CD14-positive monocyte (primary cell): ENCODE measurements around the gene GIGYF1. TPM values are rescaled to one million over a fixed set of nuclear protein-coding genes. Genes with fewer than 3 reads are reported as not detected.

Source experiments
- DNase-seq, 3 donors: peaks; one replicate each; pipeline ENCODE4 v3.0.0-alpha.2; 2011 to 2022
- H2AFZ ChIP-seq: 2 replicates; pipeline ENCODE4 v1.6.0; 2012; ENCODE audit warnings: mild to moderate bottlenecking, low read depth, low read length, inconsistent platforms; ENCODE audit not compliant: insufficient read depth, poor library complexity, severe bottlenecking
- H3K27ac ChIP-seq, 2 donors: 1 replicate in 1 of 2; 2 replicates in 1 of 2; pipeline ENCODE4 v1.5.1; 2012 to 2013; ENCODE audit warnings: low read length in 2 of 2, control low read depth in 1 of 2, inconsistent platforms in 1 of 2, low read depth in 1 of 2, mild to moderate bottlenecking in 1 of 2
- H3K27me3 ChIP-seq, 2 donors: one replicate each; pipeline versions ENCODE4 v1.6.0 to v1.6.1; 2011 to 2013; ENCODE audit warnings: low read length in 2 of 2; ENCODE audit not compliant: control insufficient read depth in 2 of 2, insufficient read depth in 2 of 2
- H3K36me3 ChIP-seq, 2 donors: replicated peaks in 1 of 2; 1 replicate in 1 of 2; 2 replicates in 1 of 2; pipeline versions ENCODE4 v1.5.1 to v1.6.1; 2012 to 2013; ENCODE audit warnings: low read length in 2 of 2, control low read depth in 1 of 2, inconsistent platforms in 1 of 2, mild to moderate bottlenecking in 1 of 2; ENCODE audit not compliant: insufficient read depth in 2 of 2, control insufficient read depth in 1 of 2
- H3K4me1 ChIP-seq, 2 donors: 1 replicate in 1 of 2; 2 replicates in 1 of 2; pipeline versions ENCODE4 v1.5.1 to v1.6.1; 2012 to 2013; ENCODE audit warnings: low read length in 2 of 2, control low read depth in 1 of 2, inconsistent platforms in 1 of 2, mild to moderate bottlenecking in 1 of 2, moderate library complexity in 1 of 2; ENCODE audit not compliant: insufficient read depth in 2 of 2, control insufficient read depth in 1 of 2
- H3K4me2 ChIP-seq: replicated peaks from 2 replicates; pipeline ENCODE3; 2012; ENCODE audit warnings: low read length, moderate library complexity, mild to moderate bottlenecking; ENCODE audit not compliant: poor library complexity, severe bottlenecking; ENCODE audit errors: extremely low read depth
- H3K4me3 ChIP-seq, 3 experiments: fragments of 200-600 bp in 1 of 3; sonication (generic) in 1 of 3; replicated peaks in 1 of 3; 1 replicate in 2 of 3; 2 replicates in 1 of 3; pipeline ENCODE4 v1.5.1; 2011 to 2013; ENCODE audit warnings: low read length in 3 of 3, mild to moderate bottlenecking in 3 of 3, control low read depth in 2 of 3, low read depth in 2 of 3, inconsistent platforms in 1 of 3, moderate library complexity in 1 of 3
- H3K79me2 ChIP-seq: 2 replicates; pipeline ENCODE4 v1.6.0; 2012; ENCODE audit warnings: mild to moderate bottlenecking, control low read depth, inconsistent platforms, low read length, moderate library complexity; ENCODE audit not compliant: insufficient read depth
- H3K9ac ChIP-seq: 2 replicates; pipeline ENCODE4 v1.6.0; 2017; ENCODE audit warnings: low read length, mild to moderate bottlenecking; ENCODE audit not compliant: insufficient read depth, poor library complexity, severe bottlenecking
- H3K9me3 ChIP-seq, 2 donors: replicated peaks in 1 of 2; 1 replicate in 1 of 2; 2 replicates in 1 of 2; pipeline versions ENCODE4 v1.5.1 to v1.6.1; 2012 to 2013; ENCODE audit warnings: low read length in 2 of 2, control low read depth in 1 of 2; ENCODE audit not compliant: control insufficient read depth in 1 of 2, insufficient read depth in 1 of 2
- H4K20me1 ChIP-seq: 2 replicates; pipeline ENCODE4 v1.6.0; 2012; ENCODE audit warnings: mild to moderate bottlenecking, low read length, control low read depth, moderate library complexity; ENCODE audit not compliant: insufficient read depth
- H3K27ac Mint-ChIP-seq, 7 donors: one replicate each; pipeline ENCODE4 v1.8.0; 2020; ENCODE audit warnings: mild to moderate bottlenecking in 7 of 7, mixed read lengths in 7 of 7, moderate library complexity in 6 of 7, inconsistent platforms in 2 of 7
- H3K27me3 Mint-ChIP-seq, 3 donors: one replicate each; pipeline ENCODE4 v1.8.0; 2021 to 2022; ENCODE audit warnings: low read depth in 3 of 3, mild to moderate bottlenecking in 3 of 3, mixed read lengths in 3 of 3, moderate library complexity in 3 of 3, inconsistent platforms in 1 of 3
- H3K36me3 Mint-ChIP-seq, 2 donors: one replicate each; pipeline ENCODE4 v1.8.0; 2020; ENCODE audit warnings: mixed read lengths in 2 of 2, inconsistent platforms in 1 of 2, mild to moderate bottlenecking in 1 of 2
- H3K4me1 Mint-ChIP-seq: one replicate; pipeline ENCODE4 v1.8.0; 2020; ENCODE audit warnings: mild to moderate bottlenecking, mixed read lengths
- H3K4me3 Mint-ChIP-seq, 2 donors: one replicate each; pipeline ENCODE4 v1.8.0; 2020; ENCODE audit warnings: mild to moderate bottlenecking in 2 of 2, mixed read lengths in 2 of 2, moderate library complexity in 1 of 2
- H3K9me3 Mint-ChIP-seq, 7 donors: one replicate each; pipeline ENCODE4 v1.8.0; 2020 to 2022; ENCODE audit warnings: mixed read lengths in 7 of 7, mild to moderate bottlenecking in 6 of 7, moderate library complexity in 6 of 7, inconsistent platforms in 2 of 7
- CTCF ChIP-seq: fragments of 200-600 bp; IDR thresholded peaks from one replicate; pipeline ENCODE4 v1.8.0; 2022; ENCODE audit warnings: antibody characterized with exemption, mild to moderate bottlenecking
- WGBS: methylation state at CpG from one replicate; pipeline ENCODE4 v1.1.5; 2013; ENCODE audit warnings: missing lambda C conversion rate; ENCODE audit not compliant: insufficient coverage; 5-methylcytosine and 5-hydroxymethylcytosine counted together
- intact Hi-C, 2 donors: fragments of 100-400 bp; cut with micrococcal nuclease; formaldehyde crosslinking; loops; one replicate each; pipeline versions ENCODE4 v1.15.0 to v1.15.1; 2023
- polyA plus RNA-seq, 3 donors: library from polyadenylated mRNA; depleted of rRNA in 1 of 3; unstranded in 2 of 3; stranded (reverse) in 1 of 3; fragments of 300-500 nt in 2 of 3; fragments of >200 nt in 1 of 3; fragmentation: Illumina TruSeq in 2 of 3; gene quantifications; 1 replicate in 2 of 3; 2 replicates in 1 of 3; pipeline ENCODE4 v1.2.3, GENCODE V29; 2012 to 2021

GIGYF1 gene
- polyA plus RNA-seq, 3 donors: 0.30 to 30.6 (median 0.34) TPM

- Histone ChIP-seq H3K4me3 (peak overlapping the region; percentile 28 to 79 (median 50)), H3K4me1 (peaks cover 6 to 14% of the 10 kb centered on the region in 2 donors), H4K20me1 (no peaks in the 10 kb centered on the region), H3K9ac (peak overlapping the region; percentile 59), H3K27ac (no peak overlapping the region), H3K9me3 (no peaks in the 10 kb centered on the region), H2AFZ (peak overlapping the region; percentile 99), H3K36me3 (no peaks in the 10 kb centered on the region), H3K79me2 (no peaks in the 10 kb centered on the region), H3K4me2 (peak overlapping the region; percentile 95), H3K27me3 (peaks cover 0 to 7% of the 10 kb centered on the region in 2 donors)
- under 1% methylated on average over 68 of the region's 72 CpGs for WGBS
- H3K27me3 Mint-ChIP-seq: peaks cover 15 to 34% (median 30%) of the 10 kb centered on the region in 3 donors
- H3K4me1 Mint-ChIP-seq: peaks cover 14% of the 10 kb centered on the region
- peak; percentile 40 to 55 (median 49) for DNase-seq
- peak; percentile 63 for TF ChIP-seq CTCF
- H3K36me3 Mint-ChIP-seq: no peaks in the 10 kb centered on the region
- H3K4me3 Mint-ChIP-seq: peak overlapping the region; percentile 86 to 95
- intact Hi-C loops: no loop called here
- H3K27ac Mint-ChIP-seq: peak overlapping the region in 5 of 7 donors; percentile 20 to 79 (median 72)
- H3K9me3 Mint-ChIP-seq: peaks cover 0 to 4% (median 0%) of the 10 kb centered on the region in 7 donors
Measured at GRCh38 chr7:100632951-100633717, 60.9 kb downstream of the GIGYF1 start.

- no peak for TF ChIP-seq CTCF
- peaks cover 21% of the 10 kb centered on the region for H3K4me1 Mint-ChIP-seq
- Histone ChIP-seq H4K20me1 (no peaks in the 10 kb centered on the region), H3K9me3 (no peaks in the 10 kb centered on the region), H2AFZ (no peak overlapping the region), H3K27me3 (peaks cover 0 to 13% of the 10 kb centered on the region in 2 donors), H3K79me2 (no peaks in the 10 kb centered on the region), H3K9ac (no peak overlapping the region), H3K4me3 (no peak overlapping the region), H3K4me2 (no peak overlapping the region), H3K27ac (no peak overlapping the region), H3K4me1 (peaks cover 14 to 25% of the 10 kb centered on the region in 2 donors), H3K36me3 (no peaks in the 10 kb centered on the region)
- no peak for DNase-seq
- H3K36me3 Mint-ChIP-seq: no peaks in the 10 kb centered on the region
- H3K27ac Mint-ChIP-seq: no peak overlapping the region
- peaks cover 16 to 43% (median 42%) of the 10 kb centered on the region in 3 donors for H3K27me3 Mint-ChIP-seq
- intact Hi-C loops: no loop called here
- H3K9me3 Mint-ChIP-seq: peaks cover 0 to 4% (median 0%) of the 10 kb centered on the region in 7 donors
- no peak overlapping the region for H3K4me3 Mint-ChIP-seq
- 100% methylated on average over 1 of the region's 4 CpGs for WGBS
Measured at GRCh38 chr7:100630066-100630465, 64.0 kb downstream of the GIGYF1 start.

Other genes with a start within 250 kb of the GIGYF1 start
- 1 to 10 TPM in 1 of 3 donors, under 1 TPM in 1, not detected in 1; 0.40 to 2.5 TPM for gene SPACDR, start 230.0 kb downstream of the GIGYF1 start, polyA plus RNA-seq
- 10 to 100 TPM; 23.8 to 91.5 (median 26.3) TPM for gene TSC22D4, start 215.0 kb downstream of the GIGYF1 start, polyA plus RNA-seq
- gene NYAP1, start 210.3 kb downstream of the GIGYF1 start, polyA plus RNA-seq: not detected
- gene AGFG2, start 155.0 kb downstream of the GIGYF1 start, polyA plus RNA-seq: 1 to 10 TPM; 1.3 to 1.8 (median 1.8) TPM
- 10 to 100 TPM in 1 of 3 donors, not detected in 2; 67.2 TPM for gene SAP25, start 120.3 kb downstream of the GIGYF1 start, polyA plus RNA-seq
- 100 to 1,000 TPM; 132 to 286 (median 134) TPM for gene LRCH4, start 108.1 kb downstream of the GIGYF1 start, polyA plus RNA-seq
- 1 to 10 TPM in 1 of 3 donors, under 1 TPM in 2; 0.42 to 1.2 (median 0.69) TPM for gene FBXO24, start 107.9 kb downstream of the GIGYF1 start, polyA plus RNA-seq
- 1 to 10 TPM in 1 of 3 donors, under 1 TPM in 2; 0.18 to 3.1 (median 0.58) TPM for gene PCOLCE, start 91.9 kb downstream of the GIGYF1 start, polyA plus RNA-seq
- gene MOSPD3, start 81.7 kb downstream of the GIGYF1 start, polyA plus RNA-seq: 10 to 100 TPM; 12.7 to 15.5 (median 13.3) TPM
- 1 to 10 TPM in 1 of 3 donors, under 1 TPM in 1, not detected in 1; 0.79 to 1.4 TPM for gene TFR2, start 52.7 kb downstream of the GIGYF1 start, polyA plus RNA-seq
- not detected for gene ACTL6B, start 37.8 kb downstream of the GIGYF1 start, polyA plus RNA-seq
- gene GNB2, start 20.5 kb downstream of the GIGYF1 start, polyA plus RNA-seq: 100 to 1,000 TPM in 1 of 3 donors, 10 to 100 TPM in 2; 90.0 to 436 (median 94.6) TPM
- gene POP7, start 11.9 kb upstream of the GIGYF1 start, polyA plus RNA-seq: 10 to 100 TPM; 11.1 to 48.5 (median 41.6) TPM
- gene EPO, start 26.2 kb upstream of the GIGYF1 start, polyA plus RNA-seq: not detected
- not detected for gene ZAN, start 39.3 kb upstream of the GIGYF1 start, polyA plus RNA-seq
- gene EPHB4, start 133.3 kb upstream of the GIGYF1 start, polyA plus RNA-seq: 1 to 10 TPM; 5.0 to 6.5 (median 5.7) TPM
- 100 to 1,000 TPM in 1 of 3 donors, 10 to 100 TPM in 2; 18.8 to 119 (median 19.3) TPM for gene SLC12A9, start 158.5 kb upstream of the GIGYF1 start, polyA plus RNA-seq
- 1 to 10 TPM; 1.9 to 5.9 (median 5.8) TPM for gene TRIP6, start 173.1 kb upstream of the GIGYF1 start, polyA plus RNA-seq
- gene SRRT, start 180.9 kb upstream of the GIGYF1 start, polyA plus RNA-seq: 100 to 1,000 TPM in 1 of 3 donors, 10 to 100 TPM in 2; 26.9 to 116 (median 29.6) TPM
- gene UFSP1, start 195.5 kb upstream of the GIGYF1 start, polyA plus RNA-seq: under 1 TPM; 0.57 to 0.76 (median 0.57) TPM
- under 1 TPM in 1 of 3 donors, not detected in 2; 0.19 TPM for gene ACHE, start 201.6 kb upstream of the GIGYF1 start, polyA plus RNA-seq